GM12872 (cell line): ENCODE data around the gene SRL.
A peak's percentile ranks its signal among the peaks of the same experiment; 100 is the strongest.

ENCODE experiments used
- CTCF ChIP-seq: IDR thresholded peaks from 3 replicates; pipeline ENCODE4 v1.5.1; 2011; ENCODE audit warnings: low read depth, mild to moderate bottlenecking, low read length, moderate library complexity; ENCODE audit not compliant: insufficient read depth

The SRL gene

GRCh38 chr16:4241928-4242283, at the start of gene SRL:
SRL (minus strand) TSS chr16:4242080; CDS start chr16:4242067, 13 bp downstream.
- TF ChIP-seq CTCF = no peak

GRCh38 chr16:4290236-4290830, 48.5 kb upstream of the SRL start:
- TF ChIP-seq CTCF = no peak

GRCh38 chr16:4288148-4288921, 46.5 kb upstream of the SRL start:
- peak; percentile 99 for TF ChIP-seq CTCF

GRCh38 chr16:4285167-4285566, 43.3 kb upstream of the SRL start:
- TF ChIP-seq CTCF = no peak

- no peak for TF ChIP-seq CTCF
Measured at GRCh38 chr16:4283939-4284338, 42.1 kb upstream of the SRL start.

GRCh38 chr16:4283441-4283840, 41.6 kb upstream of the SRL start:
- TF ChIP-seq CTCF = no peak

GRCh38 chr16:4280625-4281024, 38.7 kb upstream of the SRL start:
- TF ChIP-seq CTCF = no peak
